Measurements from ENCODE around the gene PTPRH.

The PTPRH gene

GRCh38 chr19:55158848-55159749, 50.2 kb downstream of the PTPRH start:
- Histone ChIP-seq H3K4me2 (ENCODE audit: low read length) (no peak overlapping the region), H3K23ac (ENCODE audit: low read length) (no peak overlapping the region), H3K4me3 (ENCODE audit: low read depth, low read length) (no peak overlapping the region), H2AK5ac (ENCODE audit: low read length) (no peak overlapping the region), H4K91ac (ENCODE audit: low read depth, low read length) (no peak overlapping the region), H3K79me2 (ENCODE audit: control insufficient read depth, insufficient read depth, low read length, poor library complexity) (no peaks in the 10 kb centered on the region), H3K79me1 (ENCODE audit: low read length) (no peaks in the 10 kb centered on the region), H3K27me3 (ENCODE audit: insufficient read depth, low read length) (peaks cover 22% of the 10 kb centered on the region), H3K14ac (ENCODE audit: low read length) (no peak overlapping the region), H2AFZ (ENCODE audit: insufficient read depth, low read length, poor library complexity) (no peak overlapping the region), H3K18ac (ENCODE audit: low read length) (no peak overlapping the region), H3K27ac (ENCODE audit: low read depth, low read length) (no peak overlapping the region), H2BK120ac (ENCODE audit: insufficient read depth, low read length, poor library complexity) (no peak overlapping the region), H3K4me1 (ENCODE audit: control insufficient read depth in 1 of 2, insufficient read depth in 2 of 2, low read length in 2 of 2) (no peaks in the 10 kb centered on the region), H3K9me3 (ENCODE audit: insufficient read depth, low read depth, low read length) (peaks cover 11% of the 10 kb centered on the region), H4K12ac (ENCODE audit: low read depth, low read length) (no peak overlapping the region), H3K36me3 (ENCODE audit: control insufficient read depth in 1 of 2, insufficient read depth in 2 of 2, low read length in 2 of 2) (no peaks in the 10 kb centered on the region), H3K9ac (ENCODE audit: low read length) (no peak overlapping the region), H2BK12ac (ENCODE audit: low read length) (no peak overlapping the region), H3K4ac (ENCODE audit: low read depth, low read length) (no peak overlapping the region), H4K8ac (ENCODE audit: low read depth, low read length) (no peak overlapping the region), H2BK5ac (ENCODE audit: low read depth, low read length, poor library complexity) (no peak overlapping the region)
- no CpG with 5 or more reads among the region's 18 CpGs for WGBS (ENCODE audit: extremely low coverage, insufficient coverage, insufficient read length)
- no peak for DNase-seq

- H3K27me3 ChIP-seq (ENCODE audit: insufficient read depth, low read length), result peaks cover 22% of the 10 kb centered on the region
- H3K23ac ChIP-seq (ENCODE audit: low read length), result no peak overlapping the region
- no peak overlapping the region for H3K14ac ChIP-seq (ENCODE audit: low read length)
- H2AFZ ChIP-seq (ENCODE audit: insufficient read depth, low read length, poor library complexity), result no peak overlapping the region
- DNase-seq, result no peak
- no CpG with 5 or more reads among the region's 4 CpGs for WGBS (ENCODE audit: extremely low coverage, insufficient coverage, insufficient read length)
- H3K36me3 ChIP-seq (ENCODE audit: control insufficient read depth in 1 of 2, insufficient read depth in 2 of 2, low read length in 2 of 2), result no peaks in the 10 kb centered on the region
- no peak overlapping the region for H2AK5ac ChIP-seq (ENCODE audit: low read length)
- H3K79me2 ChIP-seq (ENCODE audit: control insufficient read depth, insufficient read depth, low read length, poor library complexity), result no peaks in the 10 kb centered on the region
- no peak overlapping the region for H2BK120ac ChIP-seq (ENCODE audit: insufficient read depth, low read length, poor library complexity)
- no peaks in the 10 kb centered on the region for H3K4me1 ChIP-seq (ENCODE audit: control insufficient read depth in 1 of 2, insufficient read depth in 2 of 2, low read length in 2 of 2)
- no peak overlapping the region for H4K91ac ChIP-seq (ENCODE audit: low read depth, low read length)
- no peak overlapping the region for H3K4me2 ChIP-seq (ENCODE audit: low read length)
- peaks cover 13% of the 10 kb centered on the region for H3K9me3 ChIP-seq (ENCODE audit: insufficient read depth, low read depth, low read length)
- no peak overlapping the region for H3K4me3 ChIP-seq (ENCODE audit: low read depth, low read length)
- no peak overlapping the region for H3K4ac ChIP-seq (ENCODE audit: low read depth, low read length)
- no peak overlapping the region for H4K8ac ChIP-seq (ENCODE audit: low read depth, low read length)
- H3K79me1 ChIP-seq (ENCODE audit: low read length), result no peaks in the 10 kb centered on the region
- no peak overlapping the region for H3K9ac ChIP-seq (ENCODE audit: low read length)
- no peak overlapping the region for H4K12ac ChIP-seq (ENCODE audit: low read depth, low read length)
- H2BK5ac ChIP-seq (ENCODE audit: low read depth, low read length, poor library complexity), result no peak overlapping the region
- H2BK12ac ChIP-seq (ENCODE audit: low read length), result no peak overlapping the region
- H3K27ac ChIP-seq (ENCODE audit: low read depth, low read length), result no peak overlapping the region
- no peak overlapping the region for H3K18ac ChIP-seq (ENCODE audit: low read length)
Observed at GRCh38 chr19:55158423-55158822, 50.9 kb downstream of the PTPRH start.

GRCh38 chr19:55157064-55157908, 52.0 kb downstream of the PTPRH start, which contains the start of gene TNNI3:
Gene TNNI3, minus strand, starts transcription at chr19:55157732. Its CDS starts 143 bp downstream, at chr19:55157589.
- H3K9ac ChIP-seq (ENCODE audit: low read length), result no peak within 1 kb of the TSS

GRCh38 chr19:55156202-55157063, 52.9 kb downstream of the PTPRH start:
- Histone ChIP-seq H4K12ac (ENCODE audit: low read depth, low read length) (no peak overlapping the region), H3K4ac (ENCODE audit: low read depth, low read length) (no peak overlapping the region), H2AK5ac (ENCODE audit: low read length) (no peak overlapping the region), H4K8ac (ENCODE audit: low read depth, low read length) (no peak overlapping the region), H3K27ac (ENCODE audit: low read depth, low read length) (no peak overlapping the region), H3K36me3 (ENCODE audit: control insufficient read depth in 1 of 2, insufficient read depth in 2 of 2, low read length in 2 of 2) (no peaks in the 10 kb centered on the region), H3K23ac (ENCODE audit: low read length) (no peak overlapping the region), H2BK5ac (ENCODE audit: low read depth, low read length, poor library complexity) (no peak overlapping the region), H3K14ac (ENCODE audit: low read length) (no peak overlapping the region), H3K4me3 (ENCODE audit: low read depth, low read length) (no peak overlapping the region), H3K9ac (ENCODE audit: low read length) (no peak overlapping the region), H3K18ac (ENCODE audit: low read length) (no peak overlapping the region), H3K79me1 (ENCODE audit: low read length) (no peaks in the 10 kb centered on the region), H2AFZ (ENCODE audit: insufficient read depth, low read length, poor library complexity) (no peak overlapping the region), H3K79me2 (ENCODE audit: control insufficient read depth, insufficient read depth, low read length, poor library complexity) (no peaks in the 10 kb centered on the region), H3K4me2 (ENCODE audit: low read length) (peak overlapping the region; percentile 23), H2BK120ac (ENCODE audit: insufficient read depth, low read length, poor library complexity) (no peak overlapping the region), H4K91ac (ENCODE audit: low read depth, low read length) (no peak overlapping the region), H3K27me3 (ENCODE audit: insufficient read depth, low read length) (peaks cover 15% of the 10 kb centered on the region), H3K4me1 (ENCODE audit: control insufficient read depth in 1 of 2, insufficient read depth in 2 of 2, low read length in 2 of 2) (no peaks in the 10 kb centered on the region), H3K9me3 (ENCODE audit: insufficient read depth, low read depth, low read length) (peaks cover 10% of the 10 kb centered on the region), H2BK12ac (ENCODE audit: low read length) (no peak overlapping the region)
- no CpG with 5 or more reads among the region's 52 CpGs for WGBS (ENCODE audit: extremely low coverage, insufficient coverage, insufficient read length)
- no peak for DNase-seq

More at GRCh38 chr19:55157064-55157908, 52.0 kb downstream of the PTPRH start, which contains the start of gene TNNI3:
- Histone ChIP-seq H3K79me1 (ENCODE audit: low read length) (no peaks in the 10 kb centered on the region), H4K91ac (ENCODE audit: low read depth, low read length) (no peak within 1 kb of the TSS), H3K23ac (ENCODE audit: low read length) (no peak within 1 kb of the TSS), H2AFZ (ENCODE audit: insufficient read depth, low read length, poor library complexity) (no peak within 1 kb of the TSS), H3K4me1 (ENCODE audit: control insufficient read depth in 1 of 2, insufficient read depth in 2 of 2, low read length in 2 of 2) (no peaks in the 10 kb centered on the region), H3K4me3 (ENCODE audit: low read depth, low read length) (peak within 1 kb of the TSS; percentile 6), H2AK5ac (ENCODE audit: low read length) (no peak within 1 kb of the TSS), H3K27me3 (ENCODE audit: insufficient read depth, low read length) (peaks cover 22% of the 10 kb centered on the region), H3K18ac (ENCODE audit: low read length) (no peak within 1 kb of the TSS), H2BK5ac (ENCODE audit: low read depth, low read length, poor library complexity) (no peak within 1 kb of the TSS), H2BK120ac (ENCODE audit: insufficient read depth, low read length, poor library complexity) (no peak within 1 kb of the TSS), H3K36me3 (ENCODE audit: control insufficient read depth in 1 of 2, insufficient read depth in 2 of 2, low read length in 2 of 2) (no peaks in the 10 kb centered on the region), H4K12ac (ENCODE audit: low read depth, low read length) (no peak within 1 kb of the TSS), H2BK12ac (ENCODE audit: low read length) (no peak within 1 kb of the TSS), H3K4me2 (ENCODE audit: low read length) (no peak within 1 kb of the TSS), H3K27ac (ENCODE audit: low read depth, low read length) (no peak within 1 kb of the TSS), H3K14ac (ENCODE audit: low read length) (no peak within 1 kb of the TSS), H4K8ac (ENCODE audit: low read depth, low read length) (no peak within 1 kb of the TSS), H3K79me2 (ENCODE audit: control insufficient read depth, insufficient read depth, low read length, poor library complexity) (no peaks in the 10 kb centered on the region), H3K9me3 (ENCODE audit: insufficient read depth, low read depth, low read length) (peaks cover 13% of the 10 kb centered on the region), H3K4ac (ENCODE audit: low read depth, low read length) (no peak within 1 kb of the TSS)
- WGBS (ENCODE audit: extremely low coverage, insufficient coverage, insufficient read length), result no CpG with 5 or more reads among the region's 39 CpGs
- DNase-seq, result no peak

Measured in trophoblast cell (in vitro differentiated cells and primary cell).